SKM-1 treated with dmso at 0.1 percent for 144 hours (cell line): ENCODE data around the gene USP36.
"Not testable (repeated sequence)": the region's sequence is repeated elsewhere in the genome, so short reads cannot be mapped to it uniquely, and the experiment has no call there.

Experiments
- DNase-seq: peaks from one replicate; lab custom pipeline; 2025; ENCODE audit not compliant: unreplicated experiment; lab: John Stamatoyannopoulos, UW

The USP36 gene

GRCh38 chr17:78840780-78841611 lies at the start of gene USP36:
USP36 (minus strand) TSS chr17:78840814; CDS start chr17:78836363, 4,451 bp downstream.
- peak; percentile 95 for DNase-seq

GRCh38 chr17:78890096-78890495 lies 49.5 kb upstream of the USP36 start:
- DNase-seq, result not testable (repeated sequence)

GRCh38 chr17:78889531-78889930 lies 48.9 kb upstream of the USP36 start:
- no peak for DNase-seq

- DNase-seq, result no peak
Observed at GRCh38 chr17:78888941-78889518, 48.4 kb upstream of the USP36 start.

GRCh38 chr17:78886954-78887353 lies 46.3 kb upstream of the USP36 start:
- no peak for DNase-seq

GRCh38 chr17:78885956-78886355 lies 45.3 kb upstream of the USP36 start:
- DNase-seq, result no peak

GRCh38 chr17:78884876-78885667 lies 44.5 kb upstream of the USP36 start:
- no peak for DNase-seq

GRCh38 chr17:78884148-78884825 lies 43.7 kb upstream of the USP36 start:
- no peak for DNase-seq

GRCh38 chr17:78883533-78884131 lies 43.0 kb upstream of the USP36 start:
- peak; percentile 8 for DNase-seq

GRCh38 chr17:78883089-78883532 lies 42.5 kb upstream of the USP36 start:
- no peak for DNase-seq

GRCh38 chr17:78882540-78883088 lies 42.0 kb upstream of the USP36 start:
- DNase-seq, result no peak

GRCh38 chr17:78879635-78880186 lies 39.1 kb upstream of the USP36 start:
- DNase-seq, result no peak

GRCh38 chr17:78878871-78879527 lies 38.4 kb upstream of the USP36 start:
- no peak for DNase-seq

GRCh38 chr17:78878261-78878660 lies 37.6 kb upstream of the USP36 start:
- DNase-seq, result no peak

- DNase-seq, result not testable (repeated sequence)
Observed at GRCh38 chr17:78876954-78877517, 36.4 kb upstream of the USP36 start.

- DNase-seq, result no peak
Observed at GRCh38 chr17:78876094-78876597, 35.5 kb upstream of the USP36 start.

- no peak for DNase-seq
Observed at GRCh38 chr17:78875363-78876093, 34.9 kb upstream of the USP36 start.
